Epithelial cell of proximal tubule (primary cell): ENCODE measurements around the gene VSIG8. TPM values are rescaled to one million over a fixed set of nuclear protein-coding genes. Genes with fewer than 3 reads are reported as not detected.

Experiments
- DNase-seq: peaks from one replicate; pipeline ENCODE4 v3.0.0-alpha.2; 2011; ENCODE audit warnings: low read depth
- H3K4me3 ChIP-seq: 2 replicates; pipeline ENCODE4 v1.5.1; 2011; ENCODE audit warnings: low read depth, mild to moderate bottlenecking, low read length
- total RNA-seq: library from RNA; depleted of rRNA; stranded (reverse); fragments of >200 nt; gene quantifications from 2 replicates; pipeline ENCODE4 v1.2.3, GENCODE V29; 2015
- TF ChIP-seq, protein P1 (sequence below): conservative IDR thresholded peaks from 2 replicates; pipeline ENCODE4 v1.5.1; 2012; ENCODE audit warnings: low read depth, mild to moderate bottlenecking, low read length

The VSIG8 gene
- total RNA-seq, 1 donor from 2014 or later: not detected

DNA sequence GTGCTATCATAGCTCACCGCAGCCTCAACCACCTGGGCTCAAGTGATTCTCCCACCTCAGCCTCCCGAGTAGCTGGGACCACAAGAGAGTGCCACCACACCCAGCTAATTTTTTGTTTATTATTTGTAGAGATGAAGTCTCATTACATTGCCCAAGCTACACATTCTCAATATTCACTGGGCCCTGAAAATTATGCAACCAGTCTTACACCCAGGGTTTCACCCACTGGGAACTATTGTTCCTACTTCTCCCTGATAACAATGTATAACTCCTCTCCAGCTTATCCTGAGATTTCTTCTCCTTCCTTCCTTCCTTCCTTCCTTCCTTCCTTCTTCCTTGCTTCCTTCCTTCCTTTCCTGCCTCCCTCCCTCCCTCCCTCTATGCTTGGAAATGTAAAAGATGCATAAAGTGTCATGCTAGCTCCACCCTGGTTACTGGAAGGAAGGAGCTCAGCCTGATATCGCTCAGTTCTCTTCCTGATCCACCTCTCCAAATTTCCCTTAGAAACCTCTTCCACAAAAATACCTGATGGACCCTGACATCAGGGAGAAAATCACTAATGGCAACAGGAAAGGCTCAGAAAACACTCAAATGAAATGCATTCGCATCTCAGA lies 11.2 kb upstream of the VSIG8 start:
- TF ChIP-seq, protein P1, sequence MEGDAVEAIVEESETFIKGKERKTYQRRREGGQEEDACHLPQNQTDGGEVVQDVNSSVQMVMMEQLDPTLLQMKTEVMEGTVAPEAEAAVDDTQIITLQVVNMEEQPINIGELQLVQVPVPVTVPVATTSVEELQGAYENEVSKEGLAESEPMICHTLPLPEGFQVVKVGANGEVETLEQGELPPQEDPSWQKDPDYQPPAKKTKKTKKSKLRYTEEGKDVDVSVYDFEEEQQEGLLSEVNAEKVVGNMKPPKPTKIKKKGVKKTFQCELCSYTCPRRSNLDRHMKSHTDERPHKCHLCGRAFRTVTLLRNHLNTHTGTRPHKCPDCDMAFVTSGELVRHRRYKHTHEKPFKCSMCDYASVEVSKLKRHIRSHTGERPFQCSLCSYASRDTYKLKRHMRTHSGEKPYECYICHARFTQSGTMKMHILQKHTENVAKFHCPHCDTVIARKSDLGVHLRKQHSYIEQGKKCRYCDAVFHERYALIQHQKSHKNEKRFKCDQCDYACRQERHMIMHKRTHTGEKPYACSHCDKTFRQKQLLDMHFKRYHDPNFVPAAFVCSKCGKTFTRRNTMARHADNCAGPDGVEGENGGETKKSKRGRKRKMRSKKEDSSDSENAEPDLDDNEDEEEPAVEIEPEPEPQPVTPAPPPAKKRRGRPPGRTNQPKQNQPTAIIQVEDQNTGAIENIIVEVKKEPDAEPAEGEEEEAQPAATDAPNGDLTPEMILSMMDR: no peak
- no peak overlapping the region for H3K4me3 ChIP-seq
- no peak for DNase-seq

DNA sequence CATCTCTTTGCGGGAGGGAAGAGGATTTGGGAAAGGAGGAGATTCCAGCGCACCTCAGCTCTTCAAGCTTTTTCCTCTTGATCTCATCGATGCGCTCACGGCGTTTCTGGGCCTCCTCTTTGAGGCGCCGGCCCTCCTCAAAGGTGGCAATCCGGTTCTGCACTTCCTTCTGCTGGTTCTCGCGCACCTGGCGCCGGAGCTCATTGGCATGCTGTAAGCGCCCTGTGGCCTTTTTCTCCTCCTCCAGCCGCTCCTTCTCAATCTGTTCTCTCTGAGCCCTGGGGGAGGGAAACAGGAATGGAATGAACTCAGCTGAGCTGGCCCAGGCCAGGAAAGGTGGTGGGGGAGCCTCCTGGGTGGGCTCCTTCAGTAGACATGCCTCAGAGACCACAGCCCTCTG lies 10.4 kb upstream of the VSIG8 start:
- TF ChIP-seq, protein P1: no peak
- no peak for DNase-seq
- no peak overlapping the region for H3K4me3 ChIP-seq

DNA sequence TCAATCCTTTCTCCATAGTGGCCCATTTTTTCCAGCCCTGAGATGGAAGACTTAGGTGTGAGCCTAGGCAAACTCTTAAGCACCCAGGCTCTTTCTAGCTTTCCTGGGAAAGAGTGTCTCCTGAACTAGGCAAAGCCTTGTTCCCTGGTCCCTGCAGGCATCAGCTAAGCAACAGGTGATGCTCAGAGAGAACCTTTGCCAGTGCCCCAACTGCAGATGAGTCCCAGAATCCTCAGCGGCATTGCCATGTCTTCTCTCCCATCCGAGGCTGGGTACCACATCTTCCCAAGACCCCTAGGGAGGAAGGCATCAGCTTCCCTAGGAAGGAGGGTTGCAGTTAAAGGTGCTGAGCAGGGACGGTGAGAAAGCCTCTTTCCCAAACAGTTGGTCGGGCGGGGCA lies 8.2 kb upstream of the VSIG8 start:
- DNase-seq: no peak
- H3K4me3 ChIP-seq: no peak overlapping the region
- TF ChIP-seq, protein P1: no peak

DNA sequence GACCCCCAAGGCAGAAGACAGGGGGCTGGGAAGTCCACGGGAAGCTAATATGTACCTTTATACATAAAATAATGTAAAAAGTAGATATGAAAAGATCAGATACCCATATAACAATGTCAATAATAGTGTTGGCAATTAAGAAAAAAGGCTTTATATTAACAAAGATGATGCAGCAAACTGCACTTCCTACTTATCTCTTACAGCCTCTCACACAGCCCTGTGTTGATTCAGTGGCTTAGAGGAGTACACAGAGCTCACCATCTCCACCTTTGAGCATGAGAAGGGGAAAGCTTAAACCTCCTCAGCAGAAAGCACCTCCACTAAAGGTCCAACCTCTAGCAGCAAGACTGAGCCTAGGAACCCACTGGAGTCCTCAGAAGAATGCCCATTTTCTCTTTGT lies 7.2 kb upstream of the VSIG8 start:
- DNase-seq: no peak
- TF ChIP-seq, protein P1: no peak
- H3K4me3 ChIP-seq: no peak overlapping the region

DNA sequence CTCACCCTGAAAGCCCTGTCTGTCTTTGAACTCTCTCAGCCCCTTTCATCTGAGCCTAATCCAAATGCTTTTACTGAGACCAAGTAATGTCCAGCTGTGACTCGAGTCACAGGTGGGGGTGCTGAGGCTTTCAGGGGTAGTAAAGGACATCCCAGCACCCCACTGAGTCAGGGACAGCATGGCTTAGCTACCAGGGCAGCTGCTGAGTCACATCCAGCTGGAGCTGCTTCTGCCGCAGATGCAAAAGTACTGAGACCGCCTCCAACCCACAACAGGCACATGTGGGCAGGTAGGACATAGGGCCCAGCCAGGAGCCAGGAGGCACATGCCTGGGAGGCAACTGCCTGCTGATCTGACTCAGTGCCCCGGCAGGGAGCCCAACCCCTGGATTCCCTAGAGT lies 6.7 kb upstream of the VSIG8 start:
- no peak for DNase-seq
- no peak overlapping the region for H3K4me3 ChIP-seq
- TF ChIP-seq, protein P1: no peak

DNA sequence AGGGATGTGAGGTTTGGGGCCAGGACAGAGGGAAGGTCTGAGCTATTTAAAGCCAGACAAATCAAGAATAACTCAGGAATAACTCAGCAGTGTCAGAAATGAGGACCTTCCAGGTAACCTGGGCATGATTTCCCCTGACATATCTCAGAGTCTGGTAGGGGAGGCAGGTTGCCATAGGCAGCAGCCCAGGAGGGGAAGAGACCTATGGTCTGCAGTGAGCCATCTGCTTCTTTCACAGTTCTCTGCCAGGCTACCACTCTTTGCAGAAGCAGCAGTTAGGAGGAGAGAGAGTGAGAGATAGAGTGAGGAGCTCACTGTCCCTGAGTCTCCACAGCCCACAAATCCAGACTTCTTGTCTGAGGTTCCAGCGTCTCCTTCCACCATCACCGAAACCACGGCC lies 6.3 kb upstream of the VSIG8 start:
- TF ChIP-seq, protein P1: no peak
- H3K4me3 ChIP-seq: no peak overlapping the region
- no peak for DNase-seq

DNA sequence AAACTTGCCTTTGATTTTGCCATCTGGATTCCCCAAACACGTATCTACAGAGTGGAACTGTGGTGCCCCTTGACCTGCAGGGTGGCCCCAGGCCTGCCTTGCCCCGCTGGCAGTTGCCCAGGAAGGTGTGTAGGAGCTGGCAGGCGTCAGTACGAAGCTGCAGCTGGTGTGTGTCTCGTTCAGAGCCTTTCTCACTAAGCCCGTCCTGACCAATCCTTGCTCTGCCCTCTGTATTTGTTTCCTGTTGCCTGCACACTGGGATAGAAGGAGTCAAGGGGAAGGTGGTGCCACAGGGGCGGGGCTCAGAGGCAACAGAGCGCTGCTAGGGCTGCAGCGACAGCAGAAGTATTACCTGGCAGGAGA lies 5.2 kb upstream of the VSIG8 start:
- TF ChIP-seq, protein P1: no peak
- DNase-seq: no peak
- H3K4me3 ChIP-seq: no peak overlapping the region
